PFSK-1 (cell line): ENCODE data around the gene TANGO2.

ENCODE experiments used
- FOXP2 ChIP-seq: optimal IDR thresholded peaks from 2 replicates; pipeline ENCODE3; 2011; ENCODE audit warnings: borderline replicate concordance, control low read depth, inconsistent platforms; ENCODE audit not compliant: insufficient read depth; ENCODE audit errors: extremely low read length, extremely low read depth
- POLR2AphosphoS5 ChIP-seq: IDR thresholded peaks from 2 replicates; pipeline ENCODE4 v1.6.1; 2012; ENCODE audit warnings: low read depth, mild to moderate bottlenecking, control low read depth, low read length, moderate library complexity
- REST ChIP-seq, 2 experiments: IDR thresholded peaks; 2 replicates each; pipeline versions ENCODE4 v1.6.1 to v1.8.0; 2011 to 2012; ENCODE audit warnings: low read depth in 2 of 2, low read length in 2 of 2, control low read depth in 1 of 2, inconsistent platforms in 1 of 2, mild to moderate bottlenecking in 1 of 2, moderate library complexity in 1 of 2; ENCODE audit not compliant: insufficient read depth in 1 of 2
- SIN3A ChIP-seq: IDR thresholded peaks from 2 replicates; pipeline ENCODE4 v1.6.1; 2012; ENCODE audit warnings: mild to moderate bottlenecking, low read length, moderate library complexity, borderline replicate concordance; ENCODE audit not compliant: insufficient read depth
- TAF1 ChIP-seq: IDR thresholded peaks from 2 replicates; pipeline ENCODE4 v1.6.1; 2012; ENCODE audit warnings: low read length, control low read depth, borderline replicate concordance; ENCODE audit not compliant: insufficient read depth

TANGO2 gene

GRCh38 chr22:20004464-20004863 lies 16.4 kb upstream of the TANGO2 start:
- TF ChIP-seq SIN3A (no peak), REST (IDR thresholded peaks at IDR 0.05; ENCODE audit: insufficient read depth in 1 of 2, low read depth in 2 of 2, low read length in 2 of 2) (no peak), POLR2AphosphoS5 (no peak), TAF1 (no peak), FOXP2 (no peak)

GRCh38 chr22:20008221-20008995 lies 12.5 kb upstream of the TANGO2 start:
- TF ChIP-seq TAF1 (no peak), FOXP2 (no peak), SIN3A (no peak), REST (IDR thresholded peaks at IDR 0.05; ENCODE audit: insufficient read depth in 1 of 2, low read depth in 2 of 2, low read length in 2 of 2) (no peak), POLR2AphosphoS5 (no peak)

GRCh38 chr22:20009018-20009491 lies 11.9 kb upstream of the TANGO2 start:
- TF ChIP-seq SIN3A (no peak), FOXP2 (no peak), POLR2AphosphoS5 (no peak), REST (IDR thresholded peaks at IDR 0.05; ENCODE audit: insufficient read depth in 1 of 2, low read depth in 2 of 2, low read length in 2 of 2) (no peak), TAF1 (no peak)

GRCh38 chr22:20009582-20010306 lies 11.2 kb upstream of the TANGO2 start:
- TF ChIP-seq POLR2AphosphoS5: no peak
- TF ChIP-seq TAF1: no peak
- no peak for TF ChIP-seq FOXP2
- no peak for TF ChIP-seq SIN3A
- TF ChIP-seq REST (IDR thresholded peaks at IDR 0.05; ENCODE audit: insufficient read depth in 1 of 2, low read depth in 2 of 2, low read length in 2 of 2): no peak
